Effector memory CD8-positive, alpha-beta T cell (primary cell): Measurements from ENCODE around the gene TTC27.
"Not testable (repeated sequence)": the region's sequence is repeated elsewhere in the genome, so short reads cannot be mapped to it uniquely, and the experiment has no call there.

Experiments used
- ATAC-seq: fragments of 150-1000 bp; cut with Tn5 transposase; replicated peaks from 2 replicates; pipeline ENCODE4 v1.10.0; 2021; ENCODE audit warnings: mild to moderate bottlenecking, moderate library complexity
- DNase-seq, 3 experiments: peaks; one replicate each; pipeline ENCODE4 v3.0.0; 2021
- H3K27ac Mint-ChIP-seq, 2 donors: one replicate each; pipeline ENCODE4 v1.8.0; 2022; ENCODE audit warnings: mild to moderate bottlenecking in 2 of 2, mixed read lengths in 2 of 2, moderate library complexity in 2 of 2
- H3K27me3 Mint-ChIP-seq, 2 donors: one replicate each; pipeline ENCODE4 v1.8.0; 2022; ENCODE audit warnings: mixed read lengths in 2 of 2
- H3K36me3 Mint-ChIP-seq: one replicate; pipeline ENCODE4 v1.8.0; 2022; ENCODE audit warnings: mild to moderate bottlenecking, moderate library complexity, mixed read lengths; ENCODE audit not compliant: insufficient read depth
- H3K4me1 Mint-ChIP-seq, 2 donors: one replicate each; pipeline ENCODE4 v1.8.0; 2022; ENCODE audit warnings: low read depth in 2 of 2, mixed read lengths in 2 of 2
- H3K4me3 Mint-ChIP-seq, 2 donors: one replicate each; pipeline ENCODE4 v1.8.0; 2022; ENCODE audit warnings: mild to moderate bottlenecking in 2 of 2, mixed read lengths in 2 of 2, moderate library complexity in 2 of 2
- H3K9me3 Mint-ChIP-seq, 2 donors: one replicate each; pipeline ENCODE4 v1.8.0; 2022; ENCODE audit warnings: mixed read lengths in 2 of 2

The TTC27 gene

DNA sequence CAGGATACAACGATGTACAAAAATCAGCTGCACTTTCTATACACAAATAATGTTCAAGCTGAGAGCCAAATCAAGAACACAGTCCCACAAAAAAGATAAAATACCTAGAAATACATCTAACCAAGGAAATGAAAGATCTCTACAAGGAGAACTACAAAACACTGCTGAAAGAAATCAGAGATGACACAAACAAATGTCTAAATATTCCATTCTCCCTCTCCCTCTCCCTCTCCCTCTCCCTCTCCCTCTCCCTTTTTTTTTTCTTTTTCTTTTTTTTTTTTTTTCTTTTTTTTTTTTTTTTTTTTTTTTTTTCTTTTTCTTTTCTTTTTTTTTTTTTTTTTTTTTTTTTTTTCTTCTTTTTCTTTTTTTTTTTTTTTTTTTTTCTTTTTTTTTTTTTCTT, 238.6 kb downstream of the TTC27 start:
- not testable (repeated sequence) for H3K27ac Mint-ChIP-seq, H3K4me1 Mint-ChIP-seq, DNase-seq, H3K27me3 Mint-ChIP-seq, H3K9me3 Mint-ChIP-seq, H3K36me3 Mint-ChIP-seq, H3K4me3 Mint-ChIP-seq, ATAC-seq
